Testis (tissue), 3 donors: Measurements from ENCODE around the gene PPFIBP2. TPM values are rescaled to one million over a fixed set of nuclear protein-coding genes. Genes with fewer than 3 reads are reported as not detected.

Source experiments
- DNase-seq: peaks from one replicate; pipeline ENCODE4 v3.0.0-alpha.2; 2019
- H3K27ac ChIP-seq, 2 donors: fragments of 200-600 bp; sonication (generic); one replicate each; pipeline ENCODE4 v1.5.1; 2019
- H3K27me3 ChIP-seq: fragments of 200-600 bp; sonication (generic); one replicate; pipeline ENCODE4 v1.5.1; 2019
- H3K36me3 ChIP-seq: fragments of 200-600 bp; sonication (generic); one replicate; pipeline ENCODE4 v1.5.1; 2017; ENCODE audit warnings: low read depth; ENCODE audit errors: missing control alignments
- H3K4me1 ChIP-seq: fragments of 200-600 bp; sonication (generic); one replicate; pipeline ENCODE4 v1.5.1; 2019
- H3K4me3 ChIP-seq, 2 donors: fragments of 200-600 bp; sonication (generic); one replicate each; pipeline ENCODE4 v1.5.1; 2017 to 2019
- H3K9me3 ChIP-seq: fragments of 200-600 bp; sonication (generic); one replicate; pipeline ENCODE4 v1.5.1; 2017
- POLR2A ChIP-seq: fragments of 450-650 bp; IDR thresholded peaks from one replicate; pipeline ENCODE4 v1.6.1; 2017; ENCODE audit warnings: antibody characterized with exemption, mild to moderate bottlenecking, moderate library complexity
- WGBS, 2 donors: methylation state at CpG; one replicate each; pipeline ENCODE4 v1.1.5; 2018; 5-methylcytosine and 5-hydroxymethylcytosine counted together
- intact Hi-C: fragments of 100-400 bp; cut with DNase I; formaldehyde crosslinking; loops from one replicate; pipeline ENCODE4 v1.15.1; 2023; ENCODE audit warnings: low total_unique reads
- polyA plus RNA-seq: library from polyadenylated mRNA; stranded (reverse); fragments of 350-450 nt; fragmentation: Illumina TruSeq; extraction: RNeasy Lipid Tissue Mini Kit (QIAGEN cat#74804); gene quantifications from one replicate; pipeline ENCODE4 v1.2.3, GENCODE V29; 2014; ENCODE audit warnings: low read depth, low replicate concordance; ENCODE audit not compliant: insufficient read depth
- total RNA-seq, 2 donors: library from RNA; depleted of rRNA; stranded (reverse); fragments of >200 nt; gene quantifications; one replicate each; pipeline ENCODE4 v1.2.3, GENCODE V29; 2016
- TF ChIP-seq, protein P1 (sequence below), 3 experiments: fragments of 450-650 bp in 2 of 3; fragments of 200-600 bp in 1 of 3; sonication (generic) in 1 of 3; IDR thresholded peaks; one replicate each; pipeline ENCODE4 v1.5.1; 2016 to 2019; ENCODE audit warnings: antibody characterized with exemption in 3 of 3, mild to moderate bottlenecking in 2 of 3, moderate library complexity in 1 of 3

PPFIBP2 gene
- total and polyA plus RNA-seq, 3 donors from 2014 or later, result 70.5 to 105 (median 104) TPM

DNA sequence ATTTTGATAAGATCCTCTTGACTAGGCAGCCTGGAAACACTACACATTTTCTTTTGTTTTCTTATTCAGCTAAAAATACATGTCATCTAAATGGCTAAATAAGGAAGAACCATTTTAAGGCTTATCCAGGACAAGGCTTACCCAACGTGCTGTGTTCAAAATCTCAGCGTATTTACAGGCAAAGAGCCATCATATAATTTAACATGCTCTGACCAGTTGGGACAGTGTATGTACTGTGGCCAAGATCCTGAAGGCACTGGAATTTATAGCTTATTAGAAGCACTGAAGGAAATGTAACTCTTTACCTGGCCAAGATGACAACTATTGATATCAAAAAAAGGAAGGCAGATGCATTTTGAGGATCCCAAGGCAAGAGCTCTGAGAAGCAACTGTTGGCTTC is 71.1 kb downstream of the PPFIBP2 start:
- no peak for TF ChIP-seq POLR2A
- TF ChIP-seq, protein P1, sequence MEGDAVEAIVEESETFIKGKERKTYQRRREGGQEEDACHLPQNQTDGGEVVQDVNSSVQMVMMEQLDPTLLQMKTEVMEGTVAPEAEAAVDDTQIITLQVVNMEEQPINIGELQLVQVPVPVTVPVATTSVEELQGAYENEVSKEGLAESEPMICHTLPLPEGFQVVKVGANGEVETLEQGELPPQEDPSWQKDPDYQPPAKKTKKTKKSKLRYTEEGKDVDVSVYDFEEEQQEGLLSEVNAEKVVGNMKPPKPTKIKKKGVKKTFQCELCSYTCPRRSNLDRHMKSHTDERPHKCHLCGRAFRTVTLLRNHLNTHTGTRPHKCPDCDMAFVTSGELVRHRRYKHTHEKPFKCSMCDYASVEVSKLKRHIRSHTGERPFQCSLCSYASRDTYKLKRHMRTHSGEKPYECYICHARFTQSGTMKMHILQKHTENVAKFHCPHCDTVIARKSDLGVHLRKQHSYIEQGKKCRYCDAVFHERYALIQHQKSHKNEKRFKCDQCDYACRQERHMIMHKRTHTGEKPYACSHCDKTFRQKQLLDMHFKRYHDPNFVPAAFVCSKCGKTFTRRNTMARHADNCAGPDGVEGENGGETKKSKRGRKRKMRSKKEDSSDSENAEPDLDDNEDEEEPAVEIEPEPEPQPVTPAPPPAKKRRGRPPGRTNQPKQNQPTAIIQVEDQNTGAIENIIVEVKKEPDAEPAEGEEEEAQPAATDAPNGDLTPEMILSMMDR (IDR thresholded peaks at IDR 0.05), result no peak
- H3K4me3 ChIP-seq, result no peak overlapping the region
- H3K27ac ChIP-seq, result peak overlapping the region; percentile 6 to 78
- 38 to 46% methylated on average over 2 of the region's 2 CpGs for WGBS, 2 donors
- H3K4me1 ChIP-seq, result peaks cover 71% of the 10 kb centered on the region
- no peaks in the 10 kb centered on the region for H3K27me3 ChIP-seq
- H3K9me3 ChIP-seq, result no peaks in the 10 kb centered on the region
- no peaks in the 10 kb centered on the region for H3K36me3 ChIP-seq
- no peak for DNase-seq
- intact Hi-C loops, result no loop called here

DNA sequence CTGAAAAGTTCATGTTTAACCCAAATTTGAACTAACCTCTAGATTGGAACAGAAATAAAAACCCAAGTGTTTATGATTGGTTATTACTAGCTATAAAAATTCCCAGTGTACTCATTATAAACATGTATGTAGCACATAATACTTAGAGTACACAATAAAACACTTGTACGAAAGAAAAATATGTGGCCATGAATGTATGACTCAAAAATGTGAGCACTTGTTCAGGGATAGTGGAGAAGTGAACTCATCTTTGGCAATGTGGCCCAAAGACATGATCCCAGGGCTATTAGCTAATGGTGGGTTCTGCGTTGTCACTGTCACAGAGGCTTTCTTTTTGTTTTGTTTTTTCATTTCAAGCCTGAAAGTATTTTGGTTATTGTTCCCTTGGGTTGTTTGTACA is 72.0 kb downstream of the PPFIBP2 start:
- Histone ChIP-seq H3K36me3 (no peaks in the 10 kb centered on the region), H3K4me1 (peaks cover 62% of the 10 kb centered on the region), H3K4me3 (no peak overlapping the region), H3K9me3 (no peaks in the 10 kb centered on the region), H3K27ac (peak overlapping the region; percentile 6 to 78), H3K27me3 (no peaks in the 10 kb centered on the region)
- TF ChIP-seq, protein P1 (IDR thresholded peaks at IDR 0.05), result no peak
- TF ChIP-seq POLR2A, result no peak
- intact Hi-C loops, result no loop called here
- 89 to 91% methylated on average over 2 of the region's 2 CpGs for WGBS, 2 donors
- no peak for DNase-seq

DNA sequence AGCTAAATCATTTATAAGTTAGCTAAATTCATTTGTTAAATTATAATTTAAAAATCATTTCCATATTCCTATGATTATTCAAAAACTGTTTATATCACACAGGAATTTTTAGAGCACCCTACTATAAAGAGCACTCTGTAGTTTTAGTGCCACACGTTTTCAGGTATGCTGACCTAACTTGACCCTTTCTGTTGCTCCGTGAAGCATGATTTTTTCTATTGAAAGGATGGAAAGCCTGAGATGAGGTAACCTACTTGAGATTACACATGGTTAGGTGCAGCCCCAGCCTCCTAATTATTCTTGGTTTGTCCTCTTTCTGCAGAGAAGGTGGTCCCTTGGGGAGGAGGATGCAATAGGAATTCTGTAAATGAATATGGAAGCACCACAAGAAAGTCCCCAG is 72.6 kb downstream of the PPFIBP2 start:
- Histone ChIP-seq H3K4me3 (no peak overlapping the region), H3K4me1 (peaks cover 61% of the 10 kb centered on the region), H3K27ac (peak overlapping the region in 1 of 2 donors; percentile 26), H3K27me3 (no peaks in the 10 kb centered on the region), H3K9me3 (no peaks in the 10 kb centered on the region), H3K36me3 (no peaks in the 10 kb centered on the region)
- TF ChIP-seq, protein P1 (IDR thresholded peaks at IDR 0.05), result no peak
- TF ChIP-seq POLR2A, result no peak
- WGBS, 2 donors, result 66 to 69% methylated on average over 2 of the region's 2 CpGs
- DNase-seq, result no peak
- intact Hi-C loops, result no loop called here

DNA sequence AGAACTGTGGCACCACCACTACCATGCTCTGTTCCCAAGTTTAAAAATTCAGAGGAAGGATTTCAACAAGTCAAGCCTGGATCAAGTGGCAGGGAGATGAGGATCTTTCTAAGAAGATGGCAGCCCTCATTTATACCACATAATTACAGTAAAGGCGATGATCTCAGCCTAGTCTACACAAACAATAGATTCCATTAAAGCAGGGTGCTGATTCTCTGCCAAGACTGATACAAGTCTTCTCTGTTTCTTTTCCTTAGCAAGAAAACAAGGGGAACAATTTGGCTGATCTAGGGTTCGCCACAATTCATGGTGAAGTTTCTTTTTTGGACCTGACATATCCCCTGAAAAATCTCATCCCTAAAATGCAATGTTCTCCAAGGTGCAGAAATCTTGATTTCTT is 73.9 kb downstream of the PPFIBP2 start:
- intact Hi-C loops, result no loop called here
- DNase-seq, result no peak
- peak overlapping the region in 1 of 2 donors; percentile 59 for H3K27ac ChIP-seq
- H3K9me3 ChIP-seq, result no peaks in the 10 kb centered on the region
- H3K4me3 ChIP-seq, result no peak overlapping the region
- WGBS, 2 donors, result 69 to 80% methylated on average over 2 of the region's 2 CpGs
- no peaks in the 10 kb centered on the region for H3K27me3 ChIP-seq
- TF ChIP-seq, protein P1 (IDR thresholded peaks at IDR 0.05), result no peak
- TF ChIP-seq POLR2A, result no peak
- H3K4me1 ChIP-seq, result peaks cover 52% of the 10 kb centered on the region
- H3K36me3 ChIP-seq, result no peaks in the 10 kb centered on the region

DNA sequence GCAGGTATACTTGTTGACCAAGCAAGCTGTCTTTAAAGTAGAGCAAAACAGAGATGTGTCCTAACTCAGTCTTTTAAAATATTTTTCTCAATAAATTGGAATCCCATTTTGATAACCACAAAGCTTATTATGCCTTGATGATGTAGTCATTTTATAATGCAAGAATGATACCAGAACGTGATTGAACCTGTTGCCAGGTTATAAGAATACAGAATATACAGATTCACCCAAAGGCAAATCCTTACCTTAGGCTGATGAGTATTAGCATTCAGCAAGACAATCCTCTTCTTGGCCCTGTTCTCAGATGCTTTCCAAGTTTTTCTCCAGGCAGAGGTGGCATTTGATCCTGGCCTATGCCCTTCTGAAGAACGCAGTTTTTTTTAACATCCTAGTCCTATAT is 76.1 kb downstream of the PPFIBP2 start:
- Histone ChIP-seq H3K27ac (no peak overlapping the region), H3K36me3 (no peaks in the 10 kb centered on the region), H3K9me3 (no peaks in the 10 kb centered on the region), H3K27me3 (no peaks in the 10 kb centered on the region), H3K4me1 (peaks cover 32% of the 10 kb centered on the region), H3K4me3 (no peak overlapping the region)
- no peak for DNase-seq
- WGBS, 2 donors, result 91 to 93% methylated on average over 2 of the region's 2 CpGs
- intact Hi-C loops, result no loop called here
- TF ChIP-seq POLR2A, result no peak
- TF ChIP-seq, protein P1 (IDR thresholded peaks at IDR 0.05), result no peak
